A673 (cell line): Measurements from ENCODE around the gene INTS6L. TPM values are rescaled to one million over a fixed set of nuclear protein-coding genes. Genes with fewer than 3 reads are reported as not detected.

Experiments
- BruUV-seq: library from RNA; stranded (reverse); fragments of 400-500 nt; replicated peaks from 2 replicates; lab custom pipeline; 2021; lab: Mats Ljungman, UMichigan
- CTCF ChIA-PET: fragments of 300-600 bp; sonication (Branson Sonifier 250); formaldehyde crosslinking; loops from one replicate; lab custom pipeline; 2022; ENCODE audit warnings: antibody characterized with exemption; lab: Charles Lee
- POLR2A ChIA-PET: fragments of 300-600 bp; sonication (Branson Sonifier 250); formaldehyde crosslinking; loops from one replicate; lab custom pipeline; 2022; ENCODE audit warnings: antibody characterized with exemption; ENCODE audit not compliant: low non-redundant PET; lab: Charles Lee
- DNase-seq: peaks from one replicate; pipeline ENCODE4 v3.0.0-alpha.2; 2015; ENCODE audit warnings: low spot score
- H3K27ac ChIP-seq: fragments of 200-600 bp; sonication (generic); 2 replicates; pipeline ENCODE4 v1.5.1; 2016; ENCODE audit warnings: mixed run types, low read depth, mild to moderate bottlenecking, mixed read lengths, antibody characterized with exemption, low read length; ENCODE audit not compliant: poor library complexity, severe bottlenecking
- H3K27me3 ChIP-seq: fragments of 200-600 bp; sonication (generic); replicated peaks from 2 replicates; pipeline ENCODE4 v1.6.1; 2017; ENCODE audit warnings: mixed run types, low read depth, mild to moderate bottlenecking, mixed read lengths, antibody characterized with exemption, low read length; ENCODE audit not compliant: insufficient read depth, poor library complexity
- H3K36me3 ChIP-seq: fragments of 200-600 bp; sonication (generic); 2 replicates; pipeline ENCODE4 v1.6.1; 2016; ENCODE audit warnings: mixed run types, mild to moderate bottlenecking, mixed read lengths, antibody characterized with exemption, low read length; ENCODE audit not compliant: insufficient read depth, poor library complexity, severe bottlenecking
- H3K4me1 ChIP-seq: fragments of 200-600 bp; sonication (generic); 2 replicates; pipeline ENCODE4 v1.6.1; 2017; ENCODE audit warnings: mixed run types, mild to moderate bottlenecking, mixed read lengths, antibody characterized with exemption, low read length; ENCODE audit not compliant: insufficient read depth, poor library complexity, severe bottlenecking
- H3K4me3 ChIP-seq: fragments of 200-600 bp; sonication (generic); 2 replicates; pipeline ENCODE4 v1.5.1; 2016; ENCODE audit warnings: low read depth, mixed run types, mild to moderate bottlenecking, mixed read lengths, low read length; ENCODE audit not compliant: poor library complexity, severe bottlenecking
- H3K9me3 ChIP-seq: fragments of 200-600 bp; sonication (generic); 2 replicates; pipeline ENCODE4 v1.6.1; 2016; ENCODE audit warnings: mixed run types, low read depth, mild to moderate bottlenecking, mixed read lengths, antibody characterized with exemption, low read length; ENCODE audit not compliant: poor library complexity, severe bottlenecking
- CTCF ChIP-seq: fragments of 300-800, 200-600 bp; sonication (generic); conservative IDR thresholded peaks from 2 replicates; pipeline ENCODE4 v1.5.1; 2017; ENCODE audit warnings: low read depth, mild to moderate bottlenecking, antibody characterized with exemption, low read length, moderate library complexity, mixed read lengths
- EZH2 ChIP-seq: fragments of 200-600 bp; sonication (generic); IDR thresholded peaks from 2 replicates; pipeline ENCODE4 v1.6.1; 2017; ENCODE audit warnings: borderline replicate concordance, low read depth, mild to moderate bottlenecking, mixed read lengths, antibody characterized with exemption, low read length; ENCODE audit not compliant: poor library complexity, severe bottlenecking
- intact Hi-C: fragments of 100-400 bp; cut with micrococcal nuclease; formaldehyde crosslinking; loops from one replicate; pipeline ENCODE4 v1.10.0; 2022; ENCODE audit not compliant: unreplicated experiment
- total RNA-seq: library from RNA; stranded (reverse); gene quantifications from 2 replicates; pipeline ENCODE4 v1.2.3, GENCODE V29; 2021

INTS6L gene
- total RNA-seq, 1 experiment from 2014 or later, result 14.4 TPM

GRCh38 chrX:135489542-135489941 lies 30.9 kb upstream of the INTS6L start:
- POLR2A ChIA-PET, result no interaction called here

GRCh38 chrX:135490979-135491514 lies 29.4 kb upstream of the INTS6L start:
- no peak for DNase-seq
- no TSS peak for BruUV-seq
- ChIA-PET POLR2A (no interaction called here), CTCF (no interaction called here)
- H3K9me3 ChIP-seq, result no peaks in the 10 kb centered on the region
- no peaks in the 10 kb centered on the region for H3K36me3 ChIP-seq
- no peak overlapping the region for H3K27ac ChIP-seq
- H3K4me1 ChIP-seq, result no peaks in the 10 kb centered on the region
- H3K27me3 ChIP-seq, result no peaks in the 10 kb centered on the region
- no peak overlapping the region for H3K4me3 ChIP-seq
- intact Hi-C loops, result no loop called here
- TF ChIP-seq CTCF, result no peak
- no peak for TF ChIP-seq EZH2

More at GRCh38 chrX:135489542-135489941, 30.9 kb upstream of the INTS6L start:
- no TSS peak for BruUV-seq
- no peak for DNase-seq
- H3K4me1 ChIP-seq, result no peaks in the 10 kb centered on the region
- TF ChIP-seq CTCF (no peak), EZH2 (no peak)
- no peak overlapping the region for H3K4me3 ChIP-seq
- H3K36me3 ChIP-seq, result no peaks in the 10 kb centered on the region
- no peak overlapping the region for H3K27ac ChIP-seq
- CTCF ChIA-PET, result no interaction called here
- no peaks in the 10 kb centered on the region for H3K27me3 ChIP-seq
- no peaks in the 10 kb centered on the region for H3K9me3 ChIP-seq
- intact Hi-C loops, result loop anchor here (5.0 to 10.0 kb wide), 2 partner anchors 88 to 215 kb away; no protein-coding TSS in a partner anchor

GRCh38 chrX:135494453-135494852 lies 26.0 kb upstream of the INTS6L start:
- no TSS peak for BruUV-seq
- intact Hi-C loops, result no loop called here
- Histone ChIP-seq H3K4me3 (no peak overlapping the region), H3K27ac (no peak overlapping the region), H3K36me3 (no peaks in the 10 kb centered on the region), H3K27me3 (no peaks in the 10 kb centered on the region), H3K9me3 (no peaks in the 10 kb centered on the region), H3K4me1 (no peaks in the 10 kb centered on the region)
- POLR2A ChIA-PET, result no interaction called here
- CTCF ChIA-PET, result no interaction called here
- TF ChIP-seq CTCF (no peak), EZH2 (no peak)
- no peak for DNase-seq
